Measurements from ENCODE around the gene SMURF1.

SMURF1 gene

DNA sequence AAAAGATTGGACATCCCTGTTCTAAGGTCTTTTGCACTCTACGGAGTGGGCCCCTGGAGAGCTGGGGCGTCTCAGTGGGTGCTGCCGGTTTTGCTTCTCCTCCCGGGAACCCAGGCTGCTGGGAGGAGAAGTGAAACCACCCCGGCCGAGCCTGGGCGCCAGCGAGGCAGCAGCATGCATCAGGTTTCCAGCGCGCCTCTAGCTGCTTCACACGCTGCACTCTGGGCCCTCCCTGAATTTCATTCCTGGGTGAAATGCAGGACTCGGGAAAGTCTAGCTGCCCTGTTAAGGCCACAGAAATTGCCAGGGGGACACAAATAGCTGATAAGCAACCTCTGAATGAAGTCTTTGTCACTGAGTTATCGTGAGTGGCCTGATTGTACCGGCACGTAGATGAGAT is 138.1 kb downstream of the SMURF1 start:
- no peak for DNase-seq (ENCODE audit: low read depth in 2 of 2)

DNA sequence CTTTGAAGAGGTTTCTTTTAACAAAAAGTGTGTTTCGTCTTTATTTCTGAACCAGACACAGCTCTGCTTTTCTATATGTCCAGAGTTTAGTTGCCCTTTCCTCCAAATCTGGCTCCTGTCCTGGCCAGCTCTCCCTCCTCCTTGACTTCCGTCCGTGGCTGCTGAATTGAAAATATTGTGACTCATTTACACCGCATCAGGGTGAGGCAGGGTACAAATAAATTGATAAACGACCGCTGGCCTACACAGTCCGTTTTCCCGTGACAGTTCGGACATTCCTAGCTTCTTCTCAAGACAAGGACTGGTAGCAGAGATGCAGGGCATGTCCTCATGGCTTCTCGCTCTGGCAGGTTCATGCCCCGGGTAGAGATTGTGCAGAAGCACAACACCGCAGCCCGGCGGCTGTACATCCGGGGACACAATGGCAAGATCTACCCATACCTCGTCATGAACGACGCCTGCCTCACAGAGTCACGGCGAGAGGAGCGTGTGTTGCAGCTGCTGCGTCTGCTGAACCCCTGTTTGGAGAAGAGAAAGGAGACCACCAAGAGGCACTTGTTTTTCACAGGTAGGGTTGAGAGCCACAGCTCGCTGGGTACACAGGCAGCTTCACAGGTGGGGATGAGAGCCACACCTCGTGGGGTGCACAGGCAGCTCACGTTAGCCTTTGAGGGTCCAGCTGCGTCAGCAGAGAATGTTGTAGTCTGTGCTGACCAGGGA is 139.0 kb downstream of the SMURF1 start:
- no peak for DNase-seq (ENCODE audit: low read depth in 2 of 2)

GRCh38 chr7:99004216-99004615 is 139.7 kb downstream of the SMURF1 start:
- no peak for DNase-seq (ENCODE audit: low read depth in 2 of 2)

- DNase-seq (ENCODE audit: low read depth in 2 of 2) = no peak
These were observed 140.5 kb downstream of the SMURF1 start for GRCh38 chr7:99003419-99003818.

DNA sequence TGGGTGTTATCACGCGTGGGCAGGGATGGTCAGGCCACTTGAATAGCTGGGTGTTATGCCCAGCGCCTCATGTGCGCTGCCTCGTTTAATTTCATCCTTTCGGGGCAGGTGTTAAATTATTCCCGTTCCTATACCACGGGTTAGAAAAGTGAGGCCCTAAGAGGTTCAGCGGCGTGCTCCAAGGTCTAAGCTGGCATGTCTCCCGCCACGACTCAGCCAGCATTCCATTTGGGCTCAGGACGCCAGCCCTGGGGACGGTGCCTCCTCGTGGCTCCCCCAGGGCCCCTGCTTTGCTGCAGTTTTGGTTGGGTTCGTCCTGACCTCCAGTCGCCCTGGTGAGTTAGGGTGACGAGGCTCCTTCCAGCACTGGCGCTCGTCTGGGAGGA is 141.1 kb downstream of the SMURF1 start:
- DNase-seq (ENCODE audit: low read depth in 2 of 2) = no peak

DNA sequence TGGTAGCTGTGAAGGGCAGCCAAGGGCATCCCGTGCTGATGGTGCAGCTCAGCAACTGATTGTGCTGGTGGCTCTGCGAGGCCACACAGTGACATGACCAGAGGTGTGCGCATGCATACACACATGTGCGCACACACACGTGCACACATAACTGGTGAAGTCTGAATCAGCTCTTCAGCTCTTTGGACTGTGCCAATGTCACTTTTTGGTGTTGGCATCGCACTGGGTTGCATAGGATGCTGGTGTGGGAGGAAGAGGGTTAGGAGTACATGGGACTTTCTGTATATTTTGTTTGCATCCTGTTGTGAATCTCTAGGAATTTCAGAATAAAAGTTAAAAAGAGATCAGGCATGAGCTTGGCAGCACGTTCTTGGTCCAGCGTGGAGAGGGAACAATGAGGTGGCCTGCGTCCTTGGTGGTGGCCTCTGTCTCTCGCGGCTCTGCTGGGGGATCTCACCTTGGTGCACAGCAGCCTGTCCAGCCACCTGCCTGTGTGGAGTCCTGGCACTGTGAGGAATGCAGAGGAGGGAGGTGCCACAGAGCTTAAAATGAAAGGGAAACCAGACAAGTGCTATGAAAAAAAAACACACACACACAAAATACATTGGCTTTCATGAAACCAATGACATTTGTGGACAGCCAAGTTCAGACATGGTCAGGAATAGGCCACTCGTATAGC is 141.6 kb downstream of the SMURF1 start:
- no peak for DNase-seq (ENCODE audit: low read depth in 2 of 2)

- no peak for DNase-seq (ENCODE audit: low read depth in 2 of 2)
These were observed 142.3 kb downstream of the SMURF1 start for GRCh38 chr7:99001482-99002147.

- no peak for DNase-seq (ENCODE audit: low read depth in 2 of 2)
These were observed 142.9 kb downstream of the SMURF1 start for GRCh38 chr7:99000904-99001465.

DNA sequence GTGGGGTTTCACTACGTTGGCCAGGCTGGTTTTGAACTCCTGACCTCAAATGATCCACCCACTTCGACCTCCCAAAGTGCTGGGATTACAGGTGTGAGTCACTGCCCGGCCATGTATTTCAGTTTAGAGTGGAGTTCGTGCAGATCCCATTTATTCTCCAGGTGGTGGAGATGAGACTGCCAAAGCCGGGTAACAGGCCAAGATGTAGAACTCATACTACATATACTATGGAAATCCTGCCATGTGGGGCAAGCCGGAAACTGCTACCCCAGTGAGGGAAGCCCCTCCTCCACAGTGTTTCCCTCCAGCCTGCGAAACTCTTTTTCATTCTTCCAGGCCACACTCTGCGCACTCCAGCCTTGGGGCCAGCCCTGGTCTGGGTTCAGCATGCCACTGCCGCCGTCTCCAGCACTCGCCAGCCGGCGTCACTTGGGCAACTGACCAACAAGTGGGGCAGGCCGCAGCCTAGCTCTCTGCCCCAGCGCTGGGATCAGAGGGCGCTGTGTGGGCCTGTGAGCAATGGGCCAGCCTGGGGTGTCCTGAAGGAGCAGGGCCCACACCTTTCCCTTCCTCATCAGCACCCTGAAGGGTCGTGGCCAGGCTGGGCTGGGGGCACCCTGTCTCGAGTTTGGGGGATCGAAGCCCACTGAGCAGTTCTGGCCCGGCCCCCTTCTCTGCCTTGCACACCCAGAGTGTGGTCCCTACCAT is 143.6 kb downstream of the SMURF1 start:
- DNase-seq (ENCODE audit: low read depth in 2 of 2) = no peak

DNA sequence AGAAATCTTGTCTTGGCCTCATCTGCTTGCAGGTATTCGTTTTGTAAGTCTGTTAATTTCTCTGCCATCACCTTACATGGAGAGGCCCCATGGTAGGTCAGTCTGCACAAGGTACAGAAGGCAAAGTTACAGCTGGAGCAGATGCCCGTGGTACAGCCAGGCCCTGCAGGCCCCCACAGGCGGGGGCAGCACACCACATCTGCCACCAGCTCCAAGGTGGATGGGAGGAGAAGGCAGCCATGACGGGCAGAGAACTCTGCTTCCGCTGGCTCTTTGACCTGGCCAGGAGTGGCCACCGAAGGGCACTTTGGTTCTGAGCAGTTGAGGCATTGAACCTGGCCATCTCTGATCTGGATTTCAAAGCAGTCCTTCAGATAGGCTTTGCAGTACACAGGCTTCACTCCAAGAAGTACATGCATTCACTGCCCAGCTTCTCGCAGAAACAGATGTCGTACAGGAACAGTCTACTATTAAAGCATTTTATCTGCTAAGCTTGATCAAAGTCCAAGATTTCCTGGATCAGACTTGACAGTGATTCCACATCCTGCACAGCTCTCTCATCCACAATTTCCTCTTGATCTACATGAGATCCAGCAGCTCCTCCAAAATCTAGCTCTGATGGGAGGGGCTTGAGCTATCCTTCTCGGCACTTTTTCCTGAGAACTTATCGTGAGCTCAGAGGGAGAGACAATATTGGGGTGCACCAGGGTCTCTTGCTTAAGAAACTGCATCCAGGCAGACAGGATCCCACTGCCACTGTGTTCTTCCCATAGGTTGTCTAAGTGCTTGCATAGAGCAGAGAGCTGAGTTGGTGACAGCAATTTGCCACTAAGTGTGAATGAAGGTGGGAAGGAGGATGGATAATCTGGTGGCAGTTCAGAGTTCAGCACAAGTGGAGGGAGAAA is 144.8 kb downstream of the SMURF1 start:
- DNase-seq (ENCODE audit: low read depth in 2 of 2) = no peak

DNA sequence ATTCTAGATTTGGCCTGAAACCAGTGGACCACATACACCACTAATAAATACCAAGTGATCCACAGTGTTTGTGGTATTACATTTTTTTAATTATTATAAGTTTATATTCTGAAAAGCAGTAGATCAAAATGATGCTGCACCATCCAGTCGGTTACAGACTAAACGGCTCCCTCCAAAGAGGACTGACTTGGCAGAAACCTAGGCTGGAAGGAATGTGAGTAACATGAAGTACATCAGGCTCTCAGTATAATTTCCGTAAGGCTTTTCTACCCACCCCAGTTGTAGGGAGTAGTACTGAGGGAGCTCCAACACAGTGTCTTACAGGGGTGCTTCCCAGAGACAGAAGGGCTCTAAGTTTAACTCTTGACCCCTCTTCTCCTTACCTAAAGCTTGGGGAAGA is 146.1 kb downstream of the SMURF1 start:
- DNase-seq (ENCODE audit: low read depth in 2 of 2) = no peak

GRCh38 chr7:98996150-98996552 is 147.8 kb downstream of the SMURF1 start:
- DNase-seq (ENCODE audit: low read depth in 2 of 2) = no peak

DNA sequence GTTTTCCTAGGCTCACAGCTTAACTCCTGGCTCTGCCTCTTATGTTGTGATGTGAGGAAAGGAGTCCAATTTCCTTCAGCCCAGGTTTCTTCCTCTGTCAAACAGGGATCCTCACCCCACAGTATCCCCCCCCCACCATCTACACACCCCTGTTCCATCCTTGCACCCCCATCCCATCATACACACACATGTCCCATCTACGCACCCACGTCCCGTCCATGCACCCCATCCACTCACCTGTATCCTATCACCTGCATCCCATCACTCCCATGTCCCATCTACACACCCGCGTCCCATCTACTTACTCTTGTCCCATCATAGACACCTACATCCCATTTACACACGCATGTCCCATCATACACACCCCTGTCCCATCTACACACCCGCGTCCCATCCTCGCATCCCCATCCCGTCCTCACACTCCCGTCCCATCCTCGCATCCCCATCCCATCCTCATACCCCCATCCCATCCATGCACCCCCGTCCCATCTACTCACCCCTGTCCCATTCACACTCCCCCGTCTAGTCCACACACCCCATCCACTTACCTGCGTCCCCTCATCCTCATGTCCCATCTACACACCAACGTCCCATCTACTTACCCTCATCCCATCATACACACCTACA is 148.3 kb downstream of the SMURF1 start:
- no peak for DNase-seq (ENCODE audit: low read depth in 2 of 2)

DNA sequence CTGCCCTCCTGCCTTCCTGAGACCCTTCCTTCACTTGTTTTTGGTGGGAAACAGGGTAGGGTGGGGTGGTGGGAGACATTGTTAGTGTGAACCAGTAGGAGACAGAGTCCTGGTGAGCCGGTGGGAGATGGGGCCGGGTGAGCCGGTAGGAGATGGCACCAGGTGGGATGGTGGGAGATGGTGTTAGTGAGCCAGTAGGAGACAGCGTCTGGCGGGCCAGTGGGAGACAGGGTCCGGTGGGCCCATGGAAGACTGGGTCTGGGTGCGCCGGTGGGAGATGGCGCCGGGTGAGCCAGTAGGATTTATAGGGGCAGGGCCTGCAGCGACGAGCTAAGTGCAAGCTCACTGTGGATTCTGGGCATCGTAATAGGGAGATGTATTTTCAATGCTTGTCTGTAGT is 148.8 kb downstream of the SMURF1 start:
- no peak for DNase-seq (ENCODE audit: low read depth in 2 of 2)

GRCh38 chr7:98994046-98994944 is 149.6 kb downstream of the SMURF1 start:
- no peak for DNase-seq (ENCODE audit: low read depth in 2 of 2)

DNA sequence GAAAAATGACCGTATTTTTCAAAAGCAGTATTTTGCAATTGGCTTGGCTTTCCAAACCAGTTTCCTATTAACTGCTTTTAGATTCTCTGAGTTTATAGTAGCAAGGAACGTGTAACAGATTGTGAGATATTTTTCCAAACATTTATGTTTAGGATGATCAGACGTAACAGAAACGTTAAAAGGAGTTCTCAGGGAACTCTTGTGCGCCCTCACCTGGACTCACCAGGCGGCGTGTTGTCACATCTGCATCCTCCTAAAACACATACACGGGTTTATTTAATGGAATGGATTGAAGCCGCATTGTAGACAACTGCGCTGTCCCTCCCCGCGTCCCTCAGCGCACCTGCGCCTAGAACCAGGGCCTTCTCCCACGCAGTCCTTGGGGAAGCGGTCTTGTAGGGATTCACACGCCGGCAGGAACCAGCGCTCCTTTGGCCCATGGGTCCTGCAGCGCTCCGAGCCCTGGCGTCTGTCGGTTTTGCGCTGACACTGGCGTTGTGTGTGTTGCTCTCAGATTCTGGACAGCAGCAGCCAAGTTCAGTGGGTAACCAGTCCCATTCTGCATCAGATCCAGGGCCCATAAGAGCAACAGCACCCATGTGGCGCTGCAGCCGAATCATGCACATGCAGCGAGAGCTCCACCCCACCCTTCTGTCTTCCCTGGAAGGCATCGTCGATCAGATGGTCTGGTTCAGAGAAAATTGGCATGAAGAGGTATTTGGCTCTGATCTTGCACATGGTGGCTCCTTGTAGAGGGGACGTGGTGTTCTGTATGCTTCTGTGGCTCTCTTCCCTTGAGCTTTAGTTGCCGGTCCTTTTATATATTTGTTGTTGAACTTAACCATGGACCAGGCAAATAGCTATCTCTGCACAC is 150.6 kb downstream of the SMURF1 start:
- no peak for DNase-seq (ENCODE audit: low read depth in 2 of 2)

- no peak for DNase-seq (ENCODE audit: low read depth in 2 of 2)
These were observed 151.8 kb downstream of the SMURF1 start for GRCh38 chr7:98992076-98992475.

GRCh38 chr7:98991141-98991540 is 152.8 kb downstream of the SMURF1 start:
- DNase-seq (ENCODE audit: low read depth in 2 of 2) = no peak

DNA sequence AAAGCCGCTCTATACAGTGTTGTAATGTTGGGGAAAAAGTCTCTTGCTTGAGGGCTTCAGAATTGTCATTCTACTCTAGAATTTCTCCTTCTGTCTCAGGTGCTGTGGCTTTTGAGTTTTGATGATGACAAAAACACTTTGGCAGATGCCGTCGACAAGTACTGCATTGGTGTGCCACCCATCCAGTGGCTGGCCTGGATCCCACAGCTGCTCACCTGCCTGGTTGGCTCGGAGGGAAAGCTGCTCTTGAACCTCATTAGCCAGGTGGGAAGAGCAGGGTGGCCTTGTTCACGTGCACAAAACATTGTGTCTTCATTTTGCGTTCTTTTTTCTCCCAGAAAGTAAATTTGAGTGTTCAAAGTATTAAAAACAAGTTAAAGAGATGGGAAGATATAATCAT is 153.6 kb downstream of the SMURF1 start:
- no peak for DNase-seq (ENCODE audit: low read depth in 2 of 2)

All from stimulated activated CD4-positive, alpha-beta T cell treated with anti-CD3 and anti-CD28 coated beads, Interleukin-12 subunit alpha, Interleukin-12 subunit beta, amount 100 ng/mL, for 24 hours (primary cell).